ENCODE measurements around the gene MAST4. TPM values are rescaled to one million over a fixed set of nuclear protein-coding genes. Genes with fewer than 3 reads are reported as not detected.
A peak's percentile ranks its signal among the peaks of the same experiment; 100 is the strongest.

The MAST4 gene
- total RNA-seq, 1 donor from 2014 or later, result 56.9 TPM

DNA sequence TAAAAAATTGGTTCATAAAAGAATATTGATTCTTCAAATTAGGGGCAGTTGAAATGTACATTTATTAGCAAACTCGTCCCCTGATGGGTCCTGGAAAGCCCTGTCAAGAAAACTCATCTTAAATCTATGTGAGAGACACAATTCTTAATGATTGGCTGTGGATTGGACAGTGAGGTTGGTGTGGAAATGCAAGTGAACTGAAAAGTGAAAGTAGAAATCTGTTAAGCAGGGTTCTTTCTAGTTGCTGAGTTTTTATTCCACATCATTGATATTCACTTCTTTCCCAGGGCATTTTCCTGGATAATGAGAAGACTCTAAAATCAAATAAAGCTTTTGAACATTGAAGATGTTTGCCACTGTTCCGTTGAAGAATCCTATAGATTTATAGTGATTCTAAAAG lies 292.4 kb downstream of the MAST4 start:
- DNase-seq (no peak), ATAC-seq (no peak)
- TF ChIP-seq, protein P1, sequence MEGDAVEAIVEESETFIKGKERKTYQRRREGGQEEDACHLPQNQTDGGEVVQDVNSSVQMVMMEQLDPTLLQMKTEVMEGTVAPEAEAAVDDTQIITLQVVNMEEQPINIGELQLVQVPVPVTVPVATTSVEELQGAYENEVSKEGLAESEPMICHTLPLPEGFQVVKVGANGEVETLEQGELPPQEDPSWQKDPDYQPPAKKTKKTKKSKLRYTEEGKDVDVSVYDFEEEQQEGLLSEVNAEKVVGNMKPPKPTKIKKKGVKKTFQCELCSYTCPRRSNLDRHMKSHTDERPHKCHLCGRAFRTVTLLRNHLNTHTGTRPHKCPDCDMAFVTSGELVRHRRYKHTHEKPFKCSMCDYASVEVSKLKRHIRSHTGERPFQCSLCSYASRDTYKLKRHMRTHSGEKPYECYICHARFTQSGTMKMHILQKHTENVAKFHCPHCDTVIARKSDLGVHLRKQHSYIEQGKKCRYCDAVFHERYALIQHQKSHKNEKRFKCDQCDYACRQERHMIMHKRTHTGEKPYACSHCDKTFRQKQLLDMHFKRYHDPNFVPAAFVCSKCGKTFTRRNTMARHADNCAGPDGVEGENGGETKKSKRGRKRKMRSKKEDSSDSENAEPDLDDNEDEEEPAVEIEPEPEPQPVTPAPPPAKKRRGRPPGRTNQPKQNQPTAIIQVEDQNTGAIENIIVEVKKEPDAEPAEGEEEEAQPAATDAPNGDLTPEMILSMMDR (IDR thresholded peaks at IDR 0.05), result no peak
- no peak overlapping the region for H3K4me3 ChIP-seq
- H3K36me3 ChIP-seq, result no peaks in the 10 kb centered on the region
- H3K27ac ChIP-seq, result no peak overlapping the region
- no peaks in the 10 kb centered on the region for H3K9me3 ChIP-seq
- no peaks in the 10 kb centered on the region for H3K27me3 ChIP-seq (ENCODE audit: low read depth)
- peaks cover 17% of the 10 kb centered on the region for H3K4me1 ChIP-seq
- intact Hi-C loops (cut with DNase I), result no loop called here

DNA sequence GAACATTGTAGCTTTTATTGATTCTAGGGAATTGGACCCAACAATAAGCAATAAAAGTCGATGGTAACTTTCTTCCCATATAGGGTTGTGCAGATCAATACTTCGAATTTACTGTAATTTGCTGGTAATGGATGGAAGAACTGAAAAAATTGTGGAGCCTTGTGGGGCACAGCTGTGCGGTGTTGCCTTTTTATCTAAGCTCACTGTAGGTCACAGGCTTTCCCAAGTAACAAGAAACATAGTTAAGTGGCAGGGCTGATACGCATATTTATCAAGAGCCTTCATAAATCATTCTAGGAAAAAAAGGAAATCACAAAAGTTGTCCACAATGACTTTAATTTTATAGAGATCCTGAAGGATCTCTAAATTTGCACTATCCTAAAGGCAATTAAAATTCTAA lies 292.9 kb downstream of the MAST4 start:
- no peaks in the 10 kb centered on the region for H3K36me3 ChIP-seq
- H3K4me1 ChIP-seq, result peaks cover 17% of the 10 kb centered on the region
- DNase-seq (no peak), ATAC-seq (no peak)
- H3K27ac ChIP-seq, result no peak overlapping the region
- intact Hi-C loops (cut with DNase I), result no loop called here
- H3K4me3 ChIP-seq, result no peak overlapping the region
- H3K9me3 ChIP-seq, result no peaks in the 10 kb centered on the region
- no peaks in the 10 kb centered on the region for H3K27me3 ChIP-seq (ENCODE audit: low read depth)
- TF ChIP-seq, protein P1 (IDR thresholded peaks at IDR 0.05), result no peak

DNA sequence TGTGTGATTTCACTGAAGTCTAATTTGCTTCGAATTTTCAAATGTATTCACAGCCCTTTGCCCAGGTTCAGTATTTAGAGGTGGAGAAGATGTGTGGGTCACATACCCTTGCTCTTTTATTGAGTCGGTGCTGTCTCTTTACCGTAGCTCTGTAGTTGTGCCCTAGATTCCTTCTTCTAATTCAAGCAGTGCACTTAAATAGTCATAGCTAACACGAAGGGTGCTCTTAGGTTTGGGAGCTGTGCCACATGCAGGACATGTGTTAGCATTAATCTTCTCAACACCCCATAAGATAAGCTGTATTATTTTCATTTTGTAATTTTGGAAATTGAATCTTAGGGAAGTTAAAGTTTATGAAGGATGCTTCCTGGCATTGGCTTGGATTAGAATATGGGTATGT lies 293.3 kb downstream of the MAST4 start:
- TF ChIP-seq, protein P1 (IDR thresholded peaks at IDR 0.05), result no peak
- Histone ChIP-seq H3K27ac (no peak overlapping the region), H3K36me3 (no peaks in the 10 kb centered on the region), H3K9me3 (no peaks in the 10 kb centered on the region), H3K4me3 (no peak overlapping the region), H3K4me1 (peaks cover 17% of the 10 kb centered on the region), H3K27me3 (ENCODE audit: low read depth) (no peaks in the 10 kb centered on the region)
- no peak for DNase-seq
- peak in 1 of 2 donors; percentile 25 for ATAC-seq
- intact Hi-C loops (cut with DNase I), result no loop called here

DNA sequence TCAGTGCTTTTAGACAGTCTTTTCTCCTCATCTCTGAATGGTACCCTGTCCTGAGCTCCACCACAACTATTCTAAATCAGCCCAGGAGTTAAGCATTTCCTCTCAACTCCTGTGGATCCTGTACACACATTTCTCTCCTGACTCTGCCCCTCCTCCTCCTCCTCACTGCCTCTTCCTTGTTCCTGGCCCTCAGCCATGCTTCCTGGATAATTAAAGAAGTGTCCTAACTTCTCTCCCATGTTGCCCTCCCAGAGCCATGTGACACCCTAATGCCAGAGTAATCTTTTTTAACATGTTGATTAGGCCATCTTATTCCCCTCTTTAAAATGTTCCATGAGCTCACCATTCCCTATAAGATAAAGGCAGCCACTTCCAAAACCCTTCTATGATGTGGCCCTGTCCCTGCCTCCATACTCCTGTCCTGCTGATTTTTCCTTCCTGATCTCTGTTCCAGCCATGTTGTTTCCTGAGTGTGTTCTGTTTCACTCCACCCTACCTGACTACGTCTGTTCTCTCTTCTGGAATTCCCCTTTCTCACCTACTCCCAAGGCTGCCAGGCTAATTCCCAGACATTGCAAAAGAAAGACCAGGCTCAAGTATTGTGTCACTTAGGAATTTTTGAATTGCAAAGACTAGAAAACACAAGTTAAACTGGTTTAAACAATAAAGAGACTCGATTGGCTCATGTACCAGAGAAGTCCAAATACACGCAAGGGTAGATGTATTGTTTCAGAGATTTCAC lies 295.2 kb downstream of the MAST4 start:
- TF ChIP-seq, protein P1 (IDR thresholded peaks at IDR 0.05), result no peak
- Histone ChIP-seq H3K27me3 (ENCODE audit: low read depth) (no peaks in the 10 kb centered on the region), H3K4me3 (no peak overlapping the region), H3K36me3 (no peaks in the 10 kb centered on the region), H3K27ac (peak overlapping the region; percentile 63), H3K9me3 (no peaks in the 10 kb centered on the region), H3K4me1 (peaks cover 17% of the 10 kb centered on the region)
- intact Hi-C loops (cut with DNase I), result no loop called here
- ATAC-seq, result peak; percentile 86 to 95
- DNase-seq, result no peak

DNA sequence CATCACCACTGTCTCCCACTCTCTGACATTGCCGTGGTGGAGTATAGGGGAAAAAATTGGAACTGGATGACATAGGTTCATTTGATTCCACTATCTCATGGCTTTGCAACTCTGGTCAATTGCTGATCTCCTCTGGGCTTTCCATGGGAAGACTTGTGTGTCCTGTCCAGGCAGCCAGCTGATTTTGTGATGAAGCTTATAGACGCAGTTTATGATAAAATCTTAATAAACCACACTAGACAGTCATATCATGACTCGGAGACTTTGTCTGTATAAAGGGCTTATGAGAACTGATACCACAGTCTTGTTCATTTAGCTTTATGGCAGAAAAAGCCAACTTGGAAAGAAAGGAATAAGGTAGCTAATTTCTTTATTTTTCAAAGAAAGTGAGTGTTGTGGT lies 296.5 kb downstream of the MAST4 start:
- H3K27ac ChIP-seq, result no peak overlapping the region
- peaks cover 17% of the 10 kb centered on the region for H3K4me1 ChIP-seq
- ATAC-seq, result no peak

More for the DNA sequence above, 296.5 kb downstream of the MAST4 start:
- no peak overlapping the region for H3K4me3 ChIP-seq
- TF ChIP-seq, protein P1 (IDR thresholded peaks at IDR 0.05), result no peak
- DNase-seq, result no peak
- intact Hi-C loops (cut with DNase I), result no loop called here
- no peaks in the 10 kb centered on the region for H3K36me3 ChIP-seq
- no peaks in the 10 kb centered on the region for H3K27me3 ChIP-seq (ENCODE audit: low read depth)
- H3K9me3 ChIP-seq, result no peaks in the 10 kb centered on the region
